Smooth muscle cell (in vitro differentiated cells): ENCODE measurements around the gene SLC15A5. TPM values are rescaled to one million over a fixed set of nuclear protein-coding genes. Genes with fewer than 3 reads are reported as not detected.

Source experiments
- DNase-seq: peaks from one replicate; lab custom pipeline; 2025; ENCODE audit not compliant: unreplicated experiment; lab: John Stamatoyannopoulos, UW
- H2AFZ ChIP-seq: fragments of 200-600 bp; sonication (generic); 2 replicates; pipeline ENCODE4 v1.6.0; 2016; ENCODE audit warnings: antibody characterized with exemption, low read depth, mild to moderate bottlenecking
- H3F3A ChIP-seq: fragments of 200-600 bp; sonication (generic); 2 replicates; pipeline ENCODE4 v1.6.0; 2017; ENCODE audit warnings: antibody characterized with exemption, low read depth
- H3K27ac ChIP-seq: fragments of 200-600 bp; sonication (generic); 2 replicates; pipeline ENCODE4 v1.5.1; 2016; ENCODE audit warnings: low read depth, mild to moderate bottlenecking
- H3K27me3 ChIP-seq: fragments of 200-600 bp; sonication (generic); 2 replicates; pipeline ENCODE4 v1.6.1; 2016; ENCODE audit warnings: low read depth, mild to moderate bottlenecking
- H3K36me3 ChIP-seq: fragments of 200-600 bp; sonication (generic); 2 replicates; pipeline ENCODE4 v1.5.1; 2016; ENCODE audit warnings: low read depth
- H3K4me1 ChIP-seq: fragments of 200-600 bp; sonication (generic); 2 replicates; pipeline ENCODE4 v1.5.1; 2016; ENCODE audit warnings: low read depth
- H3K4me2 ChIP-seq: fragments of 200-600 bp; sonication (generic); 2 replicates; pipeline ENCODE4 v1.6.0; 2016; ENCODE audit warnings: mild to moderate bottlenecking
- H3K4me3 ChIP-seq: fragments of 200-600 bp; sonication (generic); 2 replicates; pipeline ENCODE4 v1.5.1; 2016; ENCODE audit warnings: mild to moderate bottlenecking
- H3K79me2 ChIP-seq: fragments of 200-600 bp; sonication (generic); 2 replicates; pipeline ENCODE4 v1.6.0; 2016; ENCODE audit warnings: low read depth, mild to moderate bottlenecking
- H3K9ac ChIP-seq: fragments of 200-600 bp; sonication (generic); 2 replicates; pipeline ENCODE4 v1.6.0; 2016; ENCODE audit warnings: low read depth
- H3K9me3 ChIP-seq: fragments of 200-600 bp; sonication (generic); replicated peaks from 2 replicates; pipeline ENCODE4 v1.5.1; 2016; ENCODE audit warnings: low read depth
- H4K20me1 ChIP-seq: fragments of 200-600 bp; sonication (generic); 2 replicates; pipeline ENCODE4 v1.6.0; 2016; ENCODE audit warnings: low read depth
- CTCF ChIP-seq: fragments of 200-600 bp; sonication (generic); IDR thresholded peaks from 2 replicates; pipeline ENCODE4 v1.5.1; 2017; ENCODE audit warnings: borderline replicate concordance, mild to moderate bottlenecking, antibody characterized with exemption; ENCODE audit not compliant: insufficient read depth, poor library complexity, severe bottlenecking
- WGBS: methylation state at CpG from one replicate; pipeline ENCODE4 v1.1.7; 2016; ENCODE audit warnings: low lambda C conversion rate; 5-methylcytosine and 5-hydroxymethylcytosine counted together
- polyA plus RNA-seq: library from polyadenylated mRNA; unstranded; fragments of >200 nt; fragmentation: Nextera tagmentation; extraction: Ambion mirVana; gene quantifications from 2 replicates; pipeline ENCODE4 v1.2.1, GENCODE V29; 2016
- total RNA-seq: library from RNA; depleted of rRNA; stranded (reverse); fragments of >200 nt; gene quantifications from 2 replicates; pipeline ENCODE4 v1.2.3, GENCODE V29; 2014

Gene SLC15A5
- total and polyA plus RNA-seq, 2 experiments from 2014 or later = not detected

- no peak overlapping the region for H3K27ac ChIP-seq
- H3K36me3 ChIP-seq = no peaks in the 10 kb centered on the region
- H3K9me3 ChIP-seq = no peaks in the 10 kb centered on the region
- no peaks in the 10 kb centered on the region for H3K79me2 ChIP-seq
- H3K4me3 ChIP-seq = no peak overlapping the region
- no peak overlapping the region for H3K4me2 ChIP-seq
- WGBS = 67% methylated on average over 1 of the region's 1 CpG
- TF ChIP-seq CTCF = no peak
- no peaks in the 10 kb centered on the region for H3K27me3 ChIP-seq
- no peaks in the 10 kb centered on the region for H3F3A ChIP-seq
- no peak overlapping the region for H2AFZ ChIP-seq
- no peak overlapping the region for H3K9ac ChIP-seq
- peaks cover 9% of the 10 kb centered on the region for H3K4me1 ChIP-seq
- DNase-seq = no peak
- no peaks in the 10 kb centered on the region for H4K20me1 ChIP-seq
Measured at GRCh38 chr12:16271062-16271461, 6.4 kb downstream of the SLC15A5 start.

- Histone ChIP-seq H3K27me3 (no peaks in the 10 kb centered on the region), H3K79me2 (no peaks in the 10 kb centered on the region), H2AFZ (no peak overlapping the region), H3K9me3 (no peaks in the 10 kb centered on the region), H3K9ac (no peak overlapping the region), H3K36me3 (no peaks in the 10 kb centered on the region), H3K4me3 (no peak overlapping the region), H3K4me2 (no peak overlapping the region), H3K27ac (no peak overlapping the region), H3F3A (no peaks in the 10 kb centered on the region), H4K20me1 (no peaks in the 10 kb centered on the region), H3K4me1 (peaks cover 9% of the 10 kb centered on the region)
- DNase-seq = no peak
- WGBS = 83% methylated on average over 2 of the region's 2 CpGs
- TF ChIP-seq CTCF = no peak
Measured at GRCh38 chr12:16269946-16270345, 7.5 kb downstream of the SLC15A5 start.

GRCh38 chr12:16266085-16266484 lies 11.4 kb downstream of the SLC15A5 start:
- no peak overlapping the region for H3K4me2 ChIP-seq
- H3F3A ChIP-seq = no peaks in the 10 kb centered on the region
- no peak overlapping the region for H3K27ac ChIP-seq
- H3K4me1 ChIP-seq = peaks cover 7% of the 10 kb centered on the region
- H3K9ac ChIP-seq = no peak overlapping the region
- no peaks in the 10 kb centered on the region for H3K79me2 ChIP-seq
- no peak overlapping the region for H3K4me3 ChIP-seq
- H2AFZ ChIP-seq = no peak overlapping the region
- H3K9me3 ChIP-seq = no peaks in the 10 kb centered on the region
- no peaks in the 10 kb centered on the region for H4K20me1 ChIP-seq
- H3K27me3 ChIP-seq = no peaks in the 10 kb centered on the region
- no peak for TF ChIP-seq CTCF
- no peak for DNase-seq
- 92% methylated on average over 1 of the region's 1 CpG for WGBS
- no peaks in the 10 kb centered on the region for H3K36me3 ChIP-seq

- Histone ChIP-seq H3K4me2 (no peak overlapping the region), H3K4me3 (no peak overlapping the region), H3K27me3 (no peaks in the 10 kb centered on the region), H3K9ac (no peak overlapping the region), H3K4me1 (no peaks in the 10 kb centered on the region), H3F3A (no peaks in the 10 kb centered on the region), H3K27ac (no peak overlapping the region), H2AFZ (no peak overlapping the region), H3K9me3 (no peaks in the 10 kb centered on the region), H4K20me1 (no peaks in the 10 kb centered on the region), H3K36me3 (no peaks in the 10 kb centered on the region), H3K79me2 (no peaks in the 10 kb centered on the region)
- 82% methylated on average over 2 of the region's 2 CpGs for WGBS
- TF ChIP-seq CTCF = no peak
- no peak for DNase-seq
Measured at GRCh38 chr12:16261944-16262475, 15.5 kb downstream of the SLC15A5 start.
